HTR-8/SVneo (cell line): ENCODE results near the gene RAB37.
A peak's percentile ranks its signal among the peaks of the same experiment; 100 is the strongest.

Experiments
- DNase-seq: peaks from one replicate; pipeline ENCODE4 v3.0.0; 2011; ENCODE audit warnings: low spot score, mixed read lengths; ENCODE audit not compliant: insufficient read length
- FAIRE-seq: peaks from 2 replicates; lab custom pipeline; 2011; peaks lifted over from hg19 to GRCh38; lab: Jason Lieb, UNC

RAB37 gene

GRCh38 chr17:74725111-74725510 lies 11.9 kb upstream of the RAB37 start:
- FAIRE-seq = no peak
- DNase-seq = no peak

- DNase-seq (no peak), FAIRE-seq (no peak)
Measured at GRCh38 chr17:74728033-74728701, 8.9 kb upstream of the RAB37 start.

- FAIRE-seq = peak; percentile 99
- no peak for DNase-seq
Measured at GRCh38 chr17:74728702-74729075, 8.4 kb upstream of the RAB37 start.

- DNase-seq (no peak), FAIRE-seq (no peak)
Measured at GRCh38 chr17:74729368-74729767, 7.7 kb upstream of the RAB37 start.

- no peak for DNase-seq
- no peak for FAIRE-seq
Measured at GRCh38 chr17:74729866-74730265, 7.2 kb upstream of the RAB37 start.

GRCh38 chr17:74730491-74731346 lies 6.3 kb upstream of the RAB37 start:
- DNase-seq (no peak), FAIRE-seq (no peak)

- no peak for DNase-seq
- FAIRE-seq = no peak
Measured at GRCh38 chr17:74731347-74731605, 5.8 kb upstream of the RAB37 start.

- FAIRE-seq = no peak
- DNase-seq = no peak
Measured at GRCh38 chr17:74732042-74732867, 4.8 kb upstream of the RAB37 start.

GRCh38 chr17:74733365-74734122 lies 3.5 kb upstream of the RAB37 start:
- DNase-seq (no peak), FAIRE-seq (peak; percentile 100)

- no peak for FAIRE-seq
Measured at GRCh38 chr17:74734256-74734655, 2.8 kb upstream of the RAB37 start.

GRCh38 chr17:74737299-74738050 lies 419 bp downstream of the RAB37 start:
- DNase-seq = no peak
- no peak for FAIRE-seq

More at GRCh38 chr17:74734256-74734655, 2.8 kb upstream of the RAB37 start:
- no peak for DNase-seq

- no peak for DNase-seq
- FAIRE-seq = no peak
Measured at GRCh38 chr17:74738051-74738996, 1.3 kb downstream of the RAB37 start.

GRCh38 chr17:74739227-74739831 lies 2.3 kb downstream of the RAB37 start:
- FAIRE-seq = no peak
- DNase-seq = no peak

- no peak for DNase-seq
- no peak for FAIRE-seq
Measured at GRCh38 chr17:74740173-74740572, 3.1 kb downstream of the RAB37 start.

GRCh38 chr17:74740641-74741387 lies 3.8 kb downstream of the RAB37 start:
- DNase-seq (no peak), FAIRE-seq (no peak)

- DNase-seq = no peak
- no peak for FAIRE-seq
Measured at GRCh38 chr17:74742153-74742515, 5.1 kb downstream of the RAB37 start.

GRCh38 chr17:74742978-74743545 lies 6.0 kb downstream of the RAB37 start:
- no peak for FAIRE-seq
- no peak for DNase-seq
